Measurements from ENCODE around the gene GPR15.

The GPR15 gene

GRCh38 chr3:98531622-98532274, at the start of gene GPR15:
Gene GPR15 (plus strand): TSS chr3:98531978. CDS start chr3:98532034, 56 bp downstream.
- no peak for DNase-seq

GRCh38 chr3:98482717-98483482, 48.9 kb upstream of the GPR15 start:
- no peak for DNase-seq

- DNase-seq: no peak
Observed at GRCh38 chr3:98483626-98484025, 48.2 kb upstream of the GPR15 start.

- no peak for DNase-seq
Observed at GRCh38 chr3:98497381-98497780, 34.4 kb upstream of the GPR15 start, which contains the start of gene OR5K2. Gene OR5K2 (plus strand): TSS chr3:98497681. CDS start chr3:98497681, 0 bp downstream.

- DNase-seq: no peak
Observed at GRCh38 chr3:98500019-98500418, 31.8 kb upstream of the GPR15 start.

- no peak for DNase-seq
Observed at GRCh38 chr3:98501270-98501669, 30.5 kb upstream of the GPR15 start.

GRCh38 chr3:98501863-98502576, 29.8 kb upstream of the GPR15 start:
- no peak for DNase-seq

GRCh38 chr3:98504539-98504938, 27.2 kb upstream of the GPR15 start:
- DNase-seq: no peak

GRCh38 chr3:98508582-98508981, 23.2 kb upstream of the GPR15 start:
- DNase-seq: no peak

- DNase-seq: no peak
Observed at GRCh38 chr3:98512576-98512975, 19.2 kb upstream of the GPR15 start.

GRCh38 chr3:98513091-98513511, 18.7 kb upstream of the GPR15 start:
- peak; percentile 54 for DNase-seq

GRCh38 chr3:98513736-98514135, 18.0 kb upstream of the GPR15 start:
- DNase-seq: no peak

- no peak for DNase-seq
Observed at GRCh38 chr3:98514948-98515347, 16.8 kb upstream of the GPR15 start.

GRCh38 chr3:98518816-98519215, 13.0 kb upstream of the GPR15 start:
- no peak for DNase-seq

GRCh38 chr3:98519351-98519750, 12.4 kb upstream of the GPR15 start:
- DNase-seq: no peak

GRCh38 chr3:98521897-98522543, 9.8 kb upstream of the GPR15 start:
- DNase-seq: peak; percentile 46

- peak; percentile 95 for DNase-seq
Observed at GRCh38 chr3:98522544-98523281, 9.1 kb upstream of the GPR15 start, which contains the start of gene CLDND1. Gene CLDND1 (minus strand): TSS chr3:98522902. CDS start chr3:98521424, 1,478 bp downstream.

GRCh38 chr3:98525494-98525893, 6.3 kb upstream of the GPR15 start:
- DNase-seq: peak; percentile 56

- DNase-seq: no peak
Observed at GRCh38 chr3:98528474-98529346, 3.1 kb upstream of the GPR15 start.

- DNase-seq: no peak
Observed at GRCh38 chr3:98529856-98530459, 1.8 kb upstream of the GPR15 start.

GRCh38 chr3:98530676-98531075, 1.1 kb upstream of the GPR15 start:
- DNase-seq: no peak

All from NK-92 treated with Interleukin-12 subunit alpha and Interleukin-12 subunit beta, amount 100 ng/mL, for 24 hours (cell line).